Activated naive CD4-positive, alpha-beta T cell treated with anti-CD3 and anti-CD28 coated beads, Interleukin-2, amount 50 U/mL, for 24 hours (primary cell): ENCODE results near the gene GPC5.

Experiments used
- H3K27ac Mint-ChIP-seq: one replicate; pipeline ENCODE4 v1.8.0; 2021; ENCODE audit warnings: mild to moderate bottlenecking, mixed read lengths
- H3K27me3 Mint-ChIP-seq: one replicate; pipeline ENCODE4 v1.8.0; 2021; ENCODE audit warnings: mixed read lengths
- H3K36me3 Mint-ChIP-seq: one replicate; pipeline ENCODE4 v1.8.0; 2021; ENCODE audit warnings: mixed read lengths
- H3K4me1 Mint-ChIP-seq: one replicate; pipeline ENCODE4 v1.8.0; 2021; ENCODE audit warnings: mixed read lengths
- H3K4me3 Mint-ChIP-seq: one replicate; pipeline ENCODE4 v1.8.0; 2021; ENCODE audit warnings: mild to moderate bottlenecking, mixed read lengths
- H3K9me3 Mint-ChIP-seq: one replicate; pipeline ENCODE4 v1.8.0; 2021; ENCODE audit warnings: mixed read lengths

The GPC5 gene

GRCh38 chr13:91567485-91568207 lies 169.2 kb downstream of the GPC5 start:
- Mint-ChIP-seq H3K36me3 (no peaks in the 10 kb centered on the region), H3K9me3 (no peaks in the 10 kb centered on the region), H3K4me3 (no peak overlapping the region), H3K4me1 (no peaks in the 10 kb centered on the region), H3K27ac (no peak overlapping the region), H3K27me3 (peaks cover 7% of the 10 kb centered on the region)

DNA sequence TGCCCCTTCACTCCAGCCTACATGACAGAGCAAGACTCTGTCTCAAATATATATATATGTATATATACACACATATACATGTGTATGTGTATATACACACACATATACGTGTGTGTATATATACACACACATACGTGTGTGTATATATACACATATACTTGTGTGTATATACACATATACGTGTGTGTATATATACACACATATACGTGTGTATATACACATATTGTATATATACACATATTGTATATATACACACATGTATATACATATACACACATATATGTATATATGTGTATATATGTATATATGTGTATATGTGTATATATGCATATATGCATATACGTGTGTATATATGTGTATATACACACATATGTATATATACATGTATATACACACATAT lies 173.3 kb downstream of the GPC5 start:
- no peaks in the 10 kb centered on the region for H3K36me3 Mint-ChIP-seq
- H3K27me3 Mint-ChIP-seq, result peaks cover 5% of the 10 kb centered on the region
- no peaks in the 10 kb centered on the region for H3K4me1 Mint-ChIP-seq
- H3K4me3 Mint-ChIP-seq, result no peak overlapping the region
- H3K27ac Mint-ChIP-seq, result no peak overlapping the region
- no peaks in the 10 kb centered on the region for H3K9me3 Mint-ChIP-seq

GRCh38 chr13:91572439-91572838 lies 174.0 kb downstream of the GPC5 start:
- no peaks in the 10 kb centered on the region for H3K36me3 Mint-ChIP-seq
- H3K27me3 Mint-ChIP-seq, result peaks cover 4% of the 10 kb centered on the region
- no peaks in the 10 kb centered on the region for H3K4me1 Mint-ChIP-seq
- no peak overlapping the region for H3K4me3 Mint-ChIP-seq
- no peak overlapping the region for H3K27ac Mint-ChIP-seq
- H3K9me3 Mint-ChIP-seq, result no peaks in the 10 kb centered on the region

DNA sequence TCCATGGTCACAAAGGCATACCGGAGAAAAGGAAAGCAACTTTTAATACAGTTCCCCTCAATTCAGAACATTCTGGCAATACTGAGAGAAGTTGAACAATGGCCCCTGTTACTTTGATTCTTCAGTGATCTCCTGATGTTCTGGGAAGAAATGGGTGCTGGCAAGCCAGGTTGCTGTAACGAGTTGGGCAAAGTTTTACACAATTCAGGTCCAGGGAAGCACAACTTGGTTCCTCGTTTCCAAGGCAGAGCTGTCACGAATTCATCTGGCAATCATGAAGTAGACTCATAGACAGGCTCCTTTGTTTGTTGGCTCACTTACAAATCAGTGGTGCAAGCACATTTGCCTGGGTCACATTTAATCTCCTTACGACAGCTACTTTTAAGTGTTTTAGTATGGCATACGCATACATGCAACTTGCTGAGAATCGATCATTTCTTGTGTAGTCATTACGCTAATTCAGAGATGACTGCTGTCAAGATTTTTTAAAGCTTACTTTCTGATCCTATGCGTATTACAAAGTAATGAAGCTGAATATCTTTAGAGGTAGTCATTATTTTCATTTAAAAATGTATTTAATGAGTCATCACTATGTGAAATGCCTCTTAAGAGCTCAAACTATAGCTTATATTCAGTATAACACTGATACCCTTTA lies 174.7 kb downstream of the GPC5 start:
- no peaks in the 10 kb centered on the region for H3K36me3 Mint-ChIP-seq
- no peaks in the 10 kb centered on the region for H3K4me1 Mint-ChIP-seq
- H3K27me3 Mint-ChIP-seq, result peaks cover 4% of the 10 kb centered on the region
- no peak overlapping the region for H3K4me3 Mint-ChIP-seq
- H3K9me3 Mint-ChIP-seq, result no peaks in the 10 kb centered on the region
- H3K27ac Mint-ChIP-seq, result no peak overlapping the region

DNA sequence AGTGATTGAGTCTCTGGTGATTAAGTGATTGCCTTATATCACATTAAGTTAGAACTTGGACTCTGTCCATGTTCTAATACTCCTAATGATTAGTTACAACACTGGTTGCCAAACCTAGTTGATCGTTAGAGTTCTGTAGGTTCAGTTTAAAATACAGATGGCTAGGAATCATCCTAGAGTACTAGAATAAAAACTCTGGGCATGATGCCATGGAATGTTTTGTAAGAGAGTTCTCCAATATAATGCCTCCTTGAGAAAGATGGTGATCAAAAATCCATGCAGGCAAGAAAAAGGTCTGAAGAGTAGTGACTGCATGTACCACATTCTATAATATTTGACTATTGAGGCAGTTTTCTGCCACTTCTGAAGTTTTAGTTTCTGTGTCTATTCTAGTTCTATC lies 176.3 kb downstream of the GPC5 start:
- H3K4me1 Mint-ChIP-seq, result no peaks in the 10 kb centered on the region
- H3K36me3 Mint-ChIP-seq, result no peaks in the 10 kb centered on the region
- H3K9me3 Mint-ChIP-seq, result no peaks in the 10 kb centered on the region
- no peak overlapping the region for H3K4me3 Mint-ChIP-seq
- H3K27me3 Mint-ChIP-seq, result peaks cover under 1% of the 10 kb centered on the region
- no peak overlapping the region for H3K27ac Mint-ChIP-seq

- Mint-ChIP-seq H3K27me3 (no peaks in the 10 kb centered on the region), H3K4me3 (no peak overlapping the region), H3K27ac (no peak overlapping the region), H3K4me1 (no peaks in the 10 kb centered on the region), H3K9me3 (no peaks in the 10 kb centered on the region), H3K36me3 (no peaks in the 10 kb centered on the region)
Measured at GRCh38 chr13:91576590-91576989, 178.2 kb downstream of the GPC5 start.

- H3K4me3 Mint-ChIP-seq, result no peak overlapping the region
- H3K9me3 Mint-ChIP-seq, result no peaks in the 10 kb centered on the region
- no peak overlapping the region for H3K27ac Mint-ChIP-seq
- H3K4me1 Mint-ChIP-seq, result no peaks in the 10 kb centered on the region
- H3K27me3 Mint-ChIP-seq, result no peaks in the 10 kb centered on the region
- no peaks in the 10 kb centered on the region for H3K36me3 Mint-ChIP-seq
Measured at GRCh38 chr13:91579320-91579719, 180.9 kb downstream of the GPC5 start.

DNA sequence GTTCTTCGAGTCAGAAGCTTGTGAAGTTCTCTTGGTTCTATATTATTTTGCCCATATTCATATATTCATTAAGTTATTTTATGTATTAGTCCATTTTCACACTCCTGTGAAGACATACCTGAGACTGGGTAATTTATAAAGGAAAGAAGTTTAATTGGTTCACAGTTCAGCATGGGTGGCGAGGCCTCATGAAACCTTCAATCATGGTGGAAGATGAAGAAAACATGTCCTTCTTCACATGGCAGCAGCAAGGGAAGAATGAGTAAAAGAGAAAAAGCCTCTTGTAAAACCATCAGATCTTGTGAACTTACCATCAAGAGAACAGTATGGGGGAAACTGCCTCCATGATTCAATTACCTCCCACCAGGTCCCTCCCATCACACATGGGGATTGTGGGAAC lies 182.3 kb downstream of the GPC5 start:
- Mint-ChIP-seq H3K9me3 (no peaks in the 10 kb centered on the region), H3K27ac (no peak overlapping the region), H3K4me3 (no peak overlapping the region), H3K27me3 (no peaks in the 10 kb centered on the region), H3K4me1 (no peaks in the 10 kb centered on the region), H3K36me3 (no peaks in the 10 kb centered on the region)

- peaks cover 7% of the 10 kb centered on the region for H3K9me3 Mint-ChIP-seq
Measured at GRCh38 chr13:91586609-91587008, 188.2 kb downstream of the GPC5 start.

DNA sequence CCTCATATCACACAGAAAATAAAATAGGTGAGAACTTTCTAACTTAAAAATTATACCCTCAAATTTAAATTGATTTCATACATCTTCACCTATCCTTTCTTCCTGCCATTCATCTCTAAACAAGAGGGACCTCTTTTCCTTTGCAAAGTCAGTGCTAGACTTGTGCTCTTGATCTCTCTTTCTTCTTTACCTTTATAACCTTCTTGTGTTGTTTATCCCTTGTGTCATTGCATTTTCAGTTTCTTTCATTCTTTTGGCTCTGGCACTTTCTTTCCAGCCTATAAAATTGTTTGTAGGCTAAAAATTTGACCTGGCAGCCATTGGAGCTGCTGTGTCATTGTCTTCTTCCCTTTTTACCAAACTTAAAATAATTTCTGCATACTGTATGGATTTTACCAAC lies 190.1 kb downstream of the GPC5 start:
- Mint-ChIP-seq H3K36me3 (no peaks in the 10 kb centered on the region), H3K27ac (no peak overlapping the region), H3K9me3 (peaks cover 7% of the 10 kb centered on the region), H3K4me1 (no peaks in the 10 kb centered on the region), H3K4me3 (no peak overlapping the region), H3K27me3 (no peaks in the 10 kb centered on the region)

More at GRCh38 chr13:91586609-91587008, 188.2 kb downstream of the GPC5 start:
- Mint-ChIP-seq H3K4me3 (no peak overlapping the region), H3K27me3 (no peaks in the 10 kb centered on the region), H3K4me1 (no peaks in the 10 kb centered on the region), H3K27ac (peak overlapping the region; percentile 30), H3K36me3 (no peaks in the 10 kb centered on the region)

DNA sequence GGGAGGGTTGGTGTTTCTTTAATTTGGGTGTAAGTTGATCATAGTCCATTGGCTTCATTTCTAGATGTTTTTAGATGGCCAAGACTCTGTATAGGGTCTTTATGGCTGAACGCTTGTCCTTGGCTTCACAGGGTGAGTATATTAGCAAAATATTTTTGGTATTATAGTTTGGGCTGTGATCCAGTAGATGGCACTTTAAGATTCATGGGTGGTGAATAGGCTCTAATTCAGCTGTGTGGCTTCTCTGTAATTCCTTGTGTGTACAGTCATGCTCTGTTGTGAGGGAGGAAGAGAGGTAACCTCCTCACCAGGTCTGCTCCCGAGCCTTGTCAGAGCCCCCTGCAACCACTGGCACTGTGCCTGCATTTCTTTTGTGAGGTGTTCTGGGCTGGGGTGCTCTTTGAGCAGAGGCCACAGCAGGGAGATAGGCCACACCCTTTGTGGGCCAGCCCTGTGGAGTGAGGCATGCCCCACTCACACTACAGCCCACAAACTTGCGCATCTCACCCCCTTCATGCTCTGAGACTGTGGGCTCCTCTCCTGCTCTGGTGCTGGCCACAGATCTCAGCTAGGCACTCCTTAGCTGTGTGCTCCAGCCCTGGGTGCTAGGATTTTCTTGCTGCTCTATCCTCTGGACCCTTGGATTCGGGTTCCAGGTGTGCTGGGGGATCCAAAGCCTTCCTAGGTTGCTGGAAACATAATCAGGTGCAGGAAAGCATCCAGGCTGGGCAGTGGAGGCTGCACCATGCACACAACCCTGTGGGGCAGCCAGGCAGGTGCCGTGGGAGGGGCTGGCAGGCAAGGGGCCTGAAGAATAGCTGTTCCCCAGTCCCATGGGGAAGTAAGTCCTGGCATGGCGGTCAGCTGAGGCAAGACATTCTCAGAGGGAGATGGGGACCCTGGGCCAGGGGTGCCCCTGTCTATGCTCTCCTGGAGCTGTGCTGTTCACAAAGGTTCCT lies 193.9 kb downstream of the GPC5 start:
- no peaks in the 10 kb centered on the region for H3K4me1 Mint-ChIP-seq
- H3K27ac Mint-ChIP-seq, result no peak overlapping the region

GRCh38 chr13:91593456-91593855 lies 195.0 kb downstream of the GPC5 start:
- Mint-ChIP-seq H3K4me1 (no peaks in the 10 kb centered on the region), H3K36me3 (no peaks in the 10 kb centered on the region), H3K4me3 (no peak overlapping the region), H3K27me3 (no peaks in the 10 kb centered on the region), H3K9me3 (peaks cover 12% of the 10 kb centered on the region), H3K27ac (no peak overlapping the region)

More for the DNA sequence above, 193.9 kb downstream of the GPC5 start:
- no peaks in the 10 kb centered on the region for H3K36me3 Mint-ChIP-seq
- no peaks in the 10 kb centered on the region for H3K27me3 Mint-ChIP-seq
- peaks cover 12% of the 10 kb centered on the region for H3K9me3 Mint-ChIP-seq
- H3K4me3 Mint-ChIP-seq, result no peak overlapping the region

GRCh38 chr13:91594061-91594460 lies 195.6 kb downstream of the GPC5 start:
- Mint-ChIP-seq H3K36me3 (no peaks in the 10 kb centered on the region), H3K4me3 (no peak overlapping the region), H3K9me3 (peaks cover 12% of the 10 kb centered on the region), H3K27ac (no peak overlapping the region), H3K27me3 (no peaks in the 10 kb centered on the region), H3K4me1 (no peaks in the 10 kb centered on the region)

DNA sequence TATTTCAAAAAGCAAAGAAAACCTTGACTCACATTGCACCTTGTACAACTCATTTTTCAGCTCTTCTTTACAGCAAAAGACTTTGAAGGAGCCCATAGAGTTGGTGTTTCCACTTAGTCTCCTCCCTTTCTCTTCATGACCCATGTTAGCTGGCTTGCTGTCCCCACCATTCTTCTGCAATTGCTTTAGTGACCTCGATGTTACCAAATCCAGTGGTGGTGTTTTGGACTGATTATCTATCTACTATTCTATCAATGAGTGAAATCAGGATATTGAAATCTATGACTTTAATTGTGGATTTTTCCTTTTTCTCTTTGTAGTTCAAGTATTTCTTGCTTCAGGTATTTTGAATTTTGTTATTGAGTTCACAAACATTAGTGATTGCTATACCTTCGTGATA lies 197.3 kb downstream of the GPC5 start:
- Mint-ChIP-seq H3K4me1 (no peaks in the 10 kb centered on the region), H3K9me3 (peaks cover 12% of the 10 kb centered on the region), H3K4me3 (no peak overlapping the region), H3K27ac (no peak overlapping the region), H3K36me3 (no peaks in the 10 kb centered on the region), H3K27me3 (no peaks in the 10 kb centered on the region)

DNA sequence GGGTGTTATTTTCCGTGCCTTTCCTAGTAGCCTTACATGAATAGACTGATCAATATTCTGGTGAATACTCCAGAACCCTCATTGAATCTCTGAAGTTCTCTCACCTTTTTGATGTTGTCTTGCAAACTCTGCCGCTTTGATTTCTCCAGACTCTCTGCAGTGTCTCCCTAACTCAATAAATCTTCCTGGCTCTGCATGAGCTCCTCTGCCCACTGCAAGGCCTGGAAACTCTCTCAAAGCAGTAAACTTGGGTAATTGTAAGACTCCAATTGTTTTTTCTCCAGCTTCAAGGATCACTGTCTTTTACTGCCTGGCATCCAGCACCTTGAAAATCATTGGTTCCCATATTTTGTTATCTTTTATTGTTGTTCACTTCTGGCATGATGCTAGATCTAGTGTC lies 198.4 kb downstream of the GPC5 start:
- Mint-ChIP-seq H3K4me1 (no peaks in the 10 kb centered on the region), H3K4me3 (no peak overlapping the region), H3K9me3 (peaks cover 5% of the 10 kb centered on the region)

GRCh38 chr13:91598655-91599054 lies 200.2 kb downstream of the GPC5 start:
- no peak overlapping the region for H3K27ac Mint-ChIP-seq

More for the DNA sequence above, 198.4 kb downstream of the GPC5 start:
- Mint-ChIP-seq H3K27ac (no peak overlapping the region), H3K36me3 (no peaks in the 10 kb centered on the region), H3K27me3 (no peaks in the 10 kb centered on the region)

More at GRCh38 chr13:91598655-91599054, 200.2 kb downstream of the GPC5 start:
- Mint-ChIP-seq H3K36me3 (no peaks in the 10 kb centered on the region), H3K9me3 (peaks cover 5% of the 10 kb centered on the region), H3K27me3 (no peaks in the 10 kb centered on the region), H3K4me3 (no peak overlapping the region), H3K4me1 (no peaks in the 10 kb centered on the region)
